ENCODE measurements around the gene CDR2.
A peak's percentile ranks its signal among the peaks of the same experiment; 100 is the strongest.

Gene CDR2

DNA sequence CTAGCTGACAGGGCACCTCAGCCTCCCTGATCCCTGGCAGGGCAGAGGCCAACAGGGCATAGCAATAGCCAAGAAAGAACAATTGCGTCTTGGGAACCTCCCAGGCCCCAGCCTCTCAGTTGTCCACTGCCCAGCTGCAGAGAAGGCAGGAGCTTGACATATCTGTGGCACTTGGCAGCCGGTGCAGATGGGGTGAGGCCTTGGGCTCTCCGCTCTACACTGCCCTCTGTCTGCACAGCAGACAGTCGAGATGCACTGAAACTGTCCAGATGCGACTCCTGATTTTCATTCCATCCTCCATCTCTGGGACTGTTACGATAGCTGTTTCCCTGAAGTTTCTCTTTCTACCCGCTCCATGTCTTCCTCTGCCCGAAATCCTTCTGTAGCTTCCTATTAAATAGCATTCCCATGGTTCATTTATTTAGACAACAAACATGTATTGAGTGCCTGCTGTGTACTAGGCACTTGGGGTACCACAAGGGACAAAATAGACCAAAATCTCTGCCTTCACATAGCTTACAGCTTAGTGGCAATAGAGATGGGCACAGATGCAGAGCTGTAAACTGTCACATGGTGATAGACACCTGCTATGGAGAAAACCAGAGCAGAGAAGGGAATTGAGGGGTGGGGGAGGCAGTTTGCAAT, 73.9 kb downstream of the CDR2 start:
- DNase-seq = peak; percentile 41

DNA sequence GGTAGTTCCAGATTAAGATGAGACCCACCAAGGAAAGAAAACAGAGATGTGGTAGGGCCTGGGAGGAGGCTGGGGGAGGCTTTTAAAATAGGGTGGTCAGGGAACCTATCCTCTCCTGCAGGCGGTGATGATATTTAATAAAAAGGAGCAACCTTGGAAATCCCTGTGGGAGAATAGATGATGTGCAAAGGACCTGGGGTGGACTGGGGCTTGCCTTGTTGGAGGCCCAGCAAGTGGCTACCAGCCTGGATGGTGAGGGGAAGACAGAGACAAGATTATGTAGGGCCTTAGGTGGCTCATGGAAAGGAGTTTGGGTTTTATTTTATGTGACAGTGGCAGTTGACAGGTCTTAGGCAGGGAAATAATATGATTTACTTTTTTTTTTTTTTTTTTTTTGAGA, 75.4 kb downstream of the CDR2 start:
- no peak for DNase-seq

DNA sequence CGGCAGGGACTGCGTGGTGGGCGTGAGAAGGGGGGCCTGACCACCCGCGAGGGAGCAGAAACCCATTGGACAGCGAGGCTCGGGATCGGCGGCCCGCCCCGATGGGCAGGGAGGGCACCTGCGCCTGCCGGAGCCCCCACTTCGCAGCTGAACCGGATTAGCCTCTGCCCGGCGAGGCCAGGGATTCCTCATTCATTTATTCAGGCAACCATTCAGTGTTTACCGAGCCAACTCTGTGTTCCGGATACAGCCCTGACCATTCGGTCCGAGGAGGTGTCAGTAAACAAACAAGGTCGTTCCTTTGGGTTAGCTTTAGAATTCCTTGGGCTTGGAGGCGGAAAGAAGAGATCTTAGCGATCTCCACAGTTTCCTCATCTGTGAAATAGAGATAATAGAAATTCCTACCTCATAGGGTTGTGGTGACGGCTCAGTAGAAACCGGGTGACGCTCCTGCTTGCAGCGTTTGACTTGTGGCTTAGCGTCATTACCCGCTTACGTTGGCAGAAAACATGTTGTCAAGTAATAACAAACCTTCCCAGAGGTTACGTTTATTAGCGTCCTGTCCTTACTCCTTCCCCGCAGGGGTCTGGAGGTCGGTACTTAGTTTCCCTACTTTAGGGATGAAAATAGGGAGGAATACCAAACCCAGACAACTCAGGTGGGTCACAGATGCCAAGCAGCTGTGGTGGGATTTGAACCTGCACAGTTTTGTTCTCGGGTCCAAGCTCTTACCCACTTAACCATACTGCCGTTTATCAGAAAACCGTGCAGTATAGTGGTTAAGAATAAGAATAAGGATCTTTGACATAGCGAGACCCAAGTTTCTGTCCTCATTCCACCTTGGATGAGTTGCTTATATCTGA, 76.3 kb downstream of the CDR2 start:
- DNase-seq = peak; percentile 59

DNA sequence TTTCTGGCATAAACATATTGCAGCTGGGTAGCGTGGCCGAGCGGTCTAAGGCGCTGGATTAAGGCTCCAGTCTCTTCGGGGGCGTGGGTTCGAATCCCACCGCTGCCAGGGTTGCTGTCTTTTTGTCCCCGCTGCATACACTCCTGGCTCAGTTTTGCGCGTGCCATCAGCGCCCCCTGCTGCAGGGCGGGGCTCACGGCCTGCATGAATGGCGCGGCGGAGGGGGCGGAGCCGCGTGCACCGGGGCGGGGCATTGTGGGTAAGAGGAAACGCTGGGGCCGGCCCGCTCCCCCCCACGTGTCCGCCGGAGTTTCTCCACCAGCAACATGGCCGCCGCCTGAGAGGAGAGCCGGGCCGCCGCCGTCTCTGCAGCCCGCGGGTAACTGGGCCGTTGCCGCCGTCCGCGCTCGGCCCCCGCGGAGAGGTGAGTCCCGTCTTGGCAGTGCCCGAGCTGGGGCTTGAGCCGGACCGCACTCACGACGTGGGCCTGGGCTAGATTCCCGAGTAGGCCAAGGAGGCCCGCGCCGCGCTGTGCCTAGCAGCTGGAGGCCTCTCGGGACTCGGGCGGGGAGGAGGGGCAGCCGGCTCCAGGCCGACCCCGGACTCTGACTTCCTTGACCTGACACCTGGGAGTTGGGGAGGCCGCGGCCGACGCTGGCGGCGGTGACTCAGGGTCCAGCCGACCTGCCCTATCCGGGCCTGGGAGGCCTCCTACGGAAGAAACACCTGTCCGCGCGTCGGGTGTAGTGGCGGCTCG, 77.1 kb downstream of the CDR2 start, which contains the start of gene POLR3E:
Gene POLR3E (plus strand): TSS at position 296 of the 757 bp plus-strand sequence. CDS start 5,560 bp downstream, outside the sequence.
- DNase-seq = peak; percentile 100

DNA sequence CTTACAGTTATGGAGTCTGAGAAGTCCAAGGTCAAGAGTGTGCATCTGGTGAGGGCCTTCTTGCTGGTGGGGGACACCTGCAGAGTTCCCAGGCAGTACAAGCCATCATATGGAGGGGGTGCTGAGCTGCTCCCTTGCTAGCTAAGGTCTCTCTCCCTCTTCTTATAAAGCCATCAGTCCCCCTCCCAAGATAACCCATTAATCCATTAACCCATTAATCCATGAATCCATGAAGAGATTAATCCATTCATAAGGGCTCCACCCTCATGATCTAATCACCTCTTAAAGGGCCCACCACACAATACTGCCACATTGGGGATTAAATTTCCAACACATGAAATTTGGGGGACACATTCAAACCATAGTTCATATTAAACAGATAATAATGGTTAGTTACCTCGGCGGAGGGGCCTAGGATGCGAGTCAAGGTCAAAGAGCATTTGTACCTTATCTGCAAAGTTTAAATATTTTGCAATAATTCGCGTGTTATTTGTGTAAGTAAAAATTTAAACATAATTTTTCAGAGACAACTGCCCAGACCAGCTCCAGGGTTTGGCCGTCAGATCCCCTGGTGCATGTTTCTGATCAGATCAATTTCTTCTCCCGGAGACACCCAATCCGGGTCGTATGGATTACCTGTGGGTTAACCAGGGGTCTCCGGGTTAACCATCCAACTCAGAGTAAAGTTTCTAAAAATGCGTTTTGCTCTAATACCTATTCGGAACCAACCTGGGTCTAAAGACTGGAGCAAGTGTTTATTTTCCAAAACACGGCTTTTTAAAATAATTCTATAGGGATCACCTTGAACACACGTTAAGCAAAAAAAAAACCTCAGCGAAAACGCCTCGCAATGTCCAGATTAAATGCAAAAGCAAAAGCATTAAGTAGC, 78.0 kb downstream of the CDR2 start:
- DNase-seq = no peak
